HepG2 (cell line): ENCODE results near the gene LYRM1. TPM values are rescaled to one million over a fixed set of nuclear protein-coding genes. Genes with fewer than 3 reads are reported as not detected.

ENCODE experiments used
- CBX1 ChIP-seq: IDR thresholded peaks from one replicate; pipeline ENCODE4 v1.6.1; 2016; ENCODE audit warnings: antibody characterized with exemption, low read depth
- CEBPB ChIP-seq: IDR thresholded peaks from 2 replicates; pipeline ENCODE4 v1.6.1; 2011; ENCODE audit warnings: low read depth, low read length, improper control_type of control experiment, borderline replicate concordance
- DNMT1 ChIP-seq: sonication (generic); formaldehyde crosslinking; IDR thresholded peaks from 2 replicates; pipeline ENCODE4 v1.5.1; 2020; ENCODE audit warnings: mild to moderate bottlenecking, missing genetic modification reagents
- HNRNPUL1 ChIP-seq: fragments of 200-400 bp; formaldehyde crosslinking; IDR thresholded peaks from 2 replicates; pipeline ENCODE4 v1.6.1; 2017; ENCODE audit warnings: low read depth, mild to moderate bottlenecking, low read length, moderate library complexity
- KDM5B ChIP-seq: sonication (generic); formaldehyde crosslinking; IDR thresholded peaks from 2 replicates; pipeline ENCODE4 v1.4.0; 2020; ENCODE audit warnings: missing genetic modification reagents, mild to moderate bottlenecking, borderline replicate concordance
- NFIC ChIP-seq: IDR thresholded peaks from 2 replicates; pipeline ENCODE4 v1.6.1; 2012; ENCODE audit warnings: mild to moderate bottlenecking, low read length, inconsistent platforms
- ZNF143 ChIP-seq: sonication (generic); formaldehyde crosslinking; IDR thresholded peaks from 2 replicates; pipeline ENCODE4 v1.4.0; 2020; ENCODE audit warnings: missing genetic modification reagents
- ZNF761 ChIP-seq: sonication (generic); formaldehyde crosslinking; conservative IDR thresholded peaks from 2 replicates; pipeline ENCODE4 v1.4.0; 2020; ENCODE audit warnings: mild to moderate bottlenecking, missing genetic modification reagents
- ZNF841 ChIP-seq: sonication (generic); formaldehyde crosslinking; IDR thresholded peaks from 2 replicates; pipeline ENCODE4 v1.8.1; 2023; ENCODE audit warnings: missing genetic modification reagents, borderline replicate concordance
- ZNF891 ChIP-seq: sonication (generic); formaldehyde crosslinking; IDR thresholded peaks from 2 replicates; pipeline ENCODE4 v1.5.0; 2020; ENCODE audit warnings: mild to moderate bottlenecking, missing genetic modification reagents
- polyA plus RNA-seq, 8 experiments: library from polyadenylated mRNA; depleted of rRNA in 3 of 8; stranded (reverse) in 7 of 8; unstranded in 1 of 8; fragments of >200 nt; fragmentation: Illumina TruSeq in 4 of 8; extraction: Trizol in 4 of 8; gene quantifications; 2 replicates each; pipeline versions ENCODE4 v1.2.1 to v1.2.3, GENCODE V29; 2011 to 2016; ENCODE audit warnings: low read depth in 4 of 8, missing spikeins in 1 of 8, mixed read lengths in 1 of 8; ENCODE audit not compliant: insufficient read depth in 1 of 8
- total RNA-seq, 5 experiments: library from RNA; depleted of rRNA; stranded (reverse); fragments of >200 nt; fragmentation: Illumina TruSeq; extraction: Trizol; gene quantifications; 2 replicates each; pipeline ENCODE4 v1.2.3, GENCODE V29; 2016; ENCODE audit warnings: low read depth in 1 of 5
- TF ChIP-seq, protein P1 (sequence below): fragments of 450-650 bp; IDR thresholded peaks from 2 replicates; pipeline ENCODE4 v1.6.1; 2017
- TF ChIP-seq, protein P2 (sequence below): sonication (generic); formaldehyde crosslinking; IDR thresholded peaks from 2 replicates; pipeline ENCODE4 v1.4.0; 2020; ENCODE audit warnings: missing genetic modification reagents
- TF ChIP-seq, protein P3 (sequence below): sonication (generic); formaldehyde crosslinking; IDR thresholded peaks from 2 replicates; pipeline ENCODE4 v1.5.0; 2020; ENCODE audit warnings: mild to moderate bottlenecking, missing genetic modification reagents, borderline replicate concordance
- TF ChIP-seq, protein P4 (sequence below): sonication (generic); formaldehyde crosslinking; IDR thresholded peaks from 2 replicates; pipeline ENCODE4 v1.4.0; 2020; ENCODE audit warnings: missing genetic modification reagents

Gene LYRM1
- total and polyA plus RNA-seq, 2 of the 13 experiments (the other 11 are each of a cell fraction or from before 2014, with no cell fraction given) = 59.2 to 82.6 TPM

DNA sequence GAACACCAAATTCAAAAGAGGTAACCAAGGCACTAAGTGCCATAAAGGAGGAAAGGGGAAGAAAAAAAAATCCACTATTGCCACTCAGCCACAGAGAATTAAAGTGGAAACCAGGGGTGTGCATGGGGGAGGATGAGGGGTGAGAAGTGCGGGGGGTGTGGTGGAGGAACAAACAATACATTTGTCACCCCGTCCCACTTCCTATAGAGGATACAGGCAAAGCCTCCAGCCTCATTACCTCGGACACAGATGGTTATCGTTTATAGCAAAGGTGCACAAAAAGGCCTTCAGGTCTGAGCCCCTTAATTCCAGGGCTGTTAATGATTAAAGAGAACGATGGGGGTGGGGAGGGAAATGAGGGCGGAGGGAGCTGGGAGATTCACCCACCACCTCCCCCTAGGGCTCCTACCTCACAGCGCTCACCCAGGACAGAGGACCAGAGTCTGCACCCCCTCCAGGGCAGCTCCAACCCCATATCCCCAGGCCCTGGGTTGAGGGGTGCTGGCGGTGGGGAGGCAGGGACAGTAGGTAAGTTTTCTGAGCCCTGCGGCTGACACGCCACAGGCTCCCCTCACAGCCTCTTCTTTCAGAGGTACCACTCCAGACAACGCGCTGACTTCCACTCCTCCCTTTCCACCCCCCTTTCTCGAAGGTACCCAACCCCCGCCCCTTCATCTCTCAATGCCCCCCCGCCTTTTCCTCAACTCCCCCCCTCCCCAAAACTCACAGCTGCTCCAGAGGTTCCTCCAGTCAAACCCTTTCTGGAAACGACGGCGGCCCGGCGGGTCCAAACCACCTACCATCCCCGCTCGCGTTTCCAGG is 883 bp upstream of the LYRM1 start (continued):
- peak; percentile 92 for TF ChIP-seq HNRNPUL1
- no peak for TF ChIP-seq CEBPB
- no peak; the same call in 1 of the 2 replicates for TF ChIP-seq NFIC
- TF ChIP-seq, protein P1, sequence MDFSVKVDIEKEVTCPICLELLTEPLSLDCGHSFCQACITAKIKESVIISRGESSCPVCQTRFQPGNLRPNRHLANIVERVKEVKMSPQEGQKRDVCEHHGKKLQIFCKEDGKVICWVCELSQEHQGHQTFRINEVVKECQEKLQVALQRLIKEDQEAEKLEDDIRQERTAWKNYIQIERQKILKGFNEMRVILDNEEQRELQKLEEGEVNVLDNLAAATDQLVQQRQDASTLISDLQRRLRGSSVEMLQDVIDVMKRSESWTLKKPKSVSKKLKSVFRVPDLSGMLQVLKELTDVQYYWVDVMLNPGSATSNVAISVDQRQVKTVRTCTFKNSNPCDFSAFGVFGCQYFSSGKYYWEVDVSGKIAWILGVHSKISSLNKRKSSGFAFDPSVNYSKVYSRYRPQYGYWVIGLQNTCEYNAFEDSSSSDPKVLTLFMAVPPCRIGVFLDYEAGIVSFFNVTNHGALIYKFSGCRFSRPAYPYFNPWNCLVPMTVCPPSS = no peak
- TF ChIP-seq, protein P2, sequence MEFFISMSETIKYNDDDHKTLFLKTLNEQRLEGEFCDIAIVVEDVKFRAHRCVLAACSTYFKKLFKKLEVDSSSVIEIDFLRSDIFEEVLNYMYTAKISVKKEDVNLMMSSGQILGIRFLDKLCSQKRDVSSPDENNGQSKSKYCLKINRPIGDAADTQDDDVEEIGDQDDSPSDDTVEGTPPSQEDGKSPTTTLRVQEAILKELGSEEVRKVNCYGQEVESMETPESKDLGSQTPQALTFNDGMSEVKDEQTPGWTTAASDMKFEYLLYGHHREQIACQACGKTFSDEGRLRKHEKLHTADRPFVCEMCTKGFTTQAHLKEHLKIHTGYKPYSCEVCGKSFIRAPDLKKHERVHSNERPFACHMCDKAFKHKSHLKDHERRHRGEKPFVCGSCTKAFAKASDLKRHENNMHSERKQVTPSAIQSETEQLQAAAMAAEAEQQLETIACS = no peak
- TF ChIP-seq ZNF143 = no peak; the same call in 1 of the 2 replicates
- no peak for TF ChIP-seq ZNF761 (CRISPR knock-in tag)
- TF ChIP-seq, protein P3, sequence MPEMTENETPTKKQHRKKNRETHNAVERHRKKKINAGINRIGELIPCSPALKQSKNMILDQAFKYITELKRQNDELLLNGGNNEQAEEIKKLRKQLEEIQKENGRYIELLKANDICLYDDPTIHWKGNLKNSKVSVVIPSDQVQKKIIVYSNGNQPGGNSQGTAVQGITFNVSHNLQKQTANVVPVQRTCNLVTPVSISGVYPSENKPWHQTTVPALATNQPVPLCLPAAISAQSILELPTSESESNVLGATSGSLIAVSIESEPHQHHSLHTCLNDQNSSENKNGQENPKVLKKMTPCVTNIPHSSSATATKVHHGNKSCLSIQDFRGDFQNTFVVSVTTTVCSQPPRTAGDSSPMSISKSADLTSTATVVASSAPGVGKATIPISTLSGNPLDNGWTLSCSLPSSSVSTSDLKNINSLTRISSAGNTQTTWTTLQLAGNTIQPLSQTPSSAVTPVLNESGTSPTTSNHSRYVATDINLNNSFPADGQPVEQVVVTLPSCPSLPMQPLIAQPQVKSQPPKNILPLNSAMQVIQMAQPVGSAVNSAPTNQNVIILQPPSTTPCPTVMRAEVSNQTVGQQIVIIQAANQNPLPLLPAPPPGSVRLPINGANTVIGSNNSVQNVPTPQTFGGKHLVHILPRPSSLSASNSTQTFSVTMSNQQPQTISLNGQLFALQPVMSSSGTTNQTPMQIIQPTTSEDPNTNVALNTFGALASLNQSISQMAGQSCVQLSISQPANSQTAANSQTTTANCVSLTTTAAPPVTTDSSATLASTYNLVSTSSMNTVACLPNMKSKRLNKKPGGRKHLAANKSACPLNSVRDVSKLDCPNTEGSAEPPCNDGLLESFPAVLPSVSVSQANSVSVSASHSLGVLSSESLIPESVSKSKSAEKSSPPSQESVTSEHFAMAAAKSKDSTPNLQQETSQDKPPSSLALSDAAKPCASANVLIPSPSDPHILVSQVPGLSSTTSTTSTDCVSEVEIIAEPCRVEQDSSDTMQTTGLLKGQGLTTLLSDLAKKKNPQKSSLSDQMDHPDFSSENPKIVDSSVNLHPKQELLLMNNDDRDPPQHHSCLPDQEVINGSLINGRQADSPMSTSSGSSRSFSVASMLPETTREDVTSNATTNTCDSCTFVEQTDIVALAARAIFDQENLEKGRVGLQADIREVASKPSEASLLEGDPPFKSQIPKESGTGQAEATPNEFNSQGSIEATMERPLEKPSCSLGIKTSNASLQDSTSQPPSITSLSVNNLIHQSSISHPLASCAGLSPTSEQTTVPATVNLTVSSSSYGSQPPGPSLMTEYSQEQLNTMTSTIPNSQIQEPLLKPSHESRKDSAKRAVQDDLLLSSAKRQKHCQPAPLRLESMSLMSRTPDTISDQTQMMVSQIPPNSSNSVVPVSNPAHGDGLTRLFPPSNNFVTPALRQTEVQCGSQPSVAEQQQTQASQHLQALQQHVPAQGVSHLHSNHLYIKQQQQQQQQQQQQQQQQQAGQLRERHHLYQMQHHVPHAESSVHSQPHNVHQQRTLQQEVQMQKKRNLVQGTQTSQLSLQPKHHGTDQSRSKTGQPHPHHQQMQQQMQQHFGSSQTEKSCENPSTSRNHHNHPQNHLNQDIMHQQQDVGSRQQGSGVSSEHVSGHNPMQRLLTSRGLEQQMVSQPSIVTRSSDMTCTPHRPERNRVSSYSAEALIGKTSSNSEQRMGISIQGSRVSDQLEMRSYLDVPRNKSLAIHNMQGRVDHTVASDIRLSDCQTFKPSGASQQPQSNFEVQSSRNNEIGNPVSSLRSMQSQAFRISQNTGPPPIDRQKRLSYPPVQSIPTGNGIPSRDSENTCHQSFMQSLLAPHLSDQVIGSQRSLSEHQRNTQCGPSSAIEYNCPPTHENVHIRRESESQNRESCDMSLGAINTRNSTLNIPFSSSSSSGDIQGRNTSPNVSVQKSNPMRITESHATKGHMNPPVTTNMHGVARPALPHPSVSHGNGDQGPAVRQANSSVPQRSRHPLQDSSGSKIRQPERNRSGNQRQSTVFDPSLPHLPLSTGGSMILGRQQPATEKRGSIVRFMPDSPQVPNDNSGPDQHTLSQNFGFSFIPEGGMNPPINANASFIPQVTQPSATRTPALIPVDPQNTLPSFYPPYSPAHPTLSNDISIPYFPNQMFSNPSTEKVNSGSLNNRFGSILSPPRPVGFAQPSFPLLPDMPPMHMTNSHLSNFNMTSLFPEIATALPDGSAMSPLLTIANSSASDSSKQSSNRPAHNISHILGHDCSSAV = no peak
- TF ChIP-seq KDM5B (CRISPR knock-in tag) = no peak
- TF ChIP-seq ZNF891 (CRISPR knock-in tag) = no peak
- TF ChIP-seq, protein P4, sequence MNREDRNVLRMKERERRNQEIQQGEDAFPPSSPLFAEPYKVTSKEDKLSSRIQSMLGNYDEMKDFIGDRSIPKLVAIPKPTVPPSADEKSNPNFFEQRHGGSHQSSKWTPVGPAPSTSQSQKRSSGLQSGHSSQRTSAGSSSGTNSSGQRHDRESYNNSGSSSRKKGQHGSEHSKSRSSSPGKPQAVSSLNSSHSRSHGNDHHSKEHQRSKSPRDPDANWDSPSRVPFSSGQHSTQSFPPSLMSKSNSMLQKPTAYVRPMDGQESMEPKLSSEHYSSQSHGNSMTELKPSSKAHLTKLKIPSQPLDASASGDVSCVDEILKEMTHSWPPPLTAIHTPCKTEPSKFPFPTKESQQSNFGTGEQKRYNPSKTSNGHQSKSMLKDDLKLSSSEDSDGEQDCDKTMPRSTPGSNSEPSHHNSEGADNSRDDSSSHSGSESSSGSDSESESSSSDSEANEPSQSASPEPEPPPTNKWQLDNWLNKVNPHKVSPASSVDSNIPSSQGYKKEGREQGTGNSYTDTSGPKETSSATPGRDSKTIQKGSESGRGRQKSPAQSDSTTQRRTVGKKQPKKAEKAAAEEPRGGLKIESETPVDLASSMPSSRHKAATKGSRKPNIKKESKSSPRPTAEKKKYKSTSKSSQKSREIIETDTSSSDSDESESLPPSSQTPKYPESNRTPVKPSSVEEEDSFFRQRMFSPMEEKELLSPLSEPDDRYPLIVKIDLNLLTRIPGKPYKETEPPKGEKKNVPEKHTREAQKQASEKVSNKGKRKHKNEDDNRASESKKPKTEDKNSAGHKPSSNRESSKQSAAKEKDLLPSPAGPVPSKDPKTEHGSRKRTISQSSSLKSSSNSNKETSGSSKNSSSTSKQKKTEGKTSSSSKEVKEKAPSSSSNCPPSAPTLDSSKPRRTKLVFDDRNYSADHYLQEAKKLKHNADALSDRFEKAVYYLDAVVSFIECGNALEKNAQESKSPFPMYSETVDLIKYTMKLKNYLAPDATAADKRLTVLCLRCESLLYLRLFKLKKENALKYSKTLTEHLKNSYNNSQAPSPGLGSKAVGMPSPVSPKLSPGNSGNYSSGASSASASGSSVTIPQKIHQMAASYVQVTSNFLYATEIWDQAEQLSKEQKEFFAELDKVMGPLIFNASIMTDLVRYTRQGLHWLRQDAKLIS = no peak
- TF ChIP-seq DNMT1 (CRISPR knock-in tag) = 0 out of 2 replicates have a peak, but pooled peaks have one; percentile 76
- peak; percentile 33 for TF ChIP-seq CBX1
- no peak for TF ChIP-seq ZNF841
